ENCODE data around the gene CALCR. TPM values are rescaled to one million over a fixed set of nuclear protein-coding genes. Genes with fewer than 3 reads are reported as not detected.

CALCR gene
- total RNA-seq, 1 donor from 2014 or later = 0.51 TPM

GRCh38 chr7:93453262-93453661 lies 121.3 kb downstream of the CALCR start:
- DNase-seq (ENCODE audit: low spot score) = no peak

- DNase-seq (ENCODE audit: low spot score) = no peak
These were observed 126.3 kb downstream of the CALCR start for GRCh38 chr7:93448176-93448575.

- no peak for DNase-seq (ENCODE audit: low spot score)
These were observed 127.0 kb downstream of the CALCR start for GRCh38 chr7:93447509-93447908.

GRCh38 chr7:93442478-93443224 lies 131.9 kb downstream of the CALCR start:
- DNase-seq (ENCODE audit: low spot score) = no peak

- DNase-seq (ENCODE audit: low spot score) = no peak
These were observed 138.7 kb downstream of the CALCR start for GRCh38 chr7:93435791-93436190.

- DNase-seq (ENCODE audit: low spot score) = no peak
These were observed 142.4 kb downstream of the CALCR start for GRCh38 chr7:93432130-93432529.

GRCh38 chr7:93430917-93431588 lies 143.5 kb downstream of the CALCR start:
- no peak for DNase-seq (ENCODE audit: low spot score)

GRCh38 chr7:93429563-93429962 lies 145.0 kb downstream of the CALCR start:
- DNase-seq (ENCODE audit: low spot score) = no peak

GRCh38 chr7:93427107-93427506 lies 147.4 kb downstream of the CALCR start:
- DNase-seq (ENCODE audit: low spot score) = no peak

- no peak for DNase-seq (ENCODE audit: low spot score)
These were observed 148.3 kb downstream of the CALCR start for GRCh38 chr7:93426155-93426696.

GRCh38 chr7:93414574-93414973 lies 159.9 kb downstream of the CALCR start:
- DNase-seq (ENCODE audit: low spot score) = no peak

- DNase-seq (ENCODE audit: low spot score) = no peak
These were observed 165.2 kb downstream of the CALCR start for GRCh38 chr7:93409324-93409723.

- DNase-seq (ENCODE audit: low spot score) = no peak
These were observed 167.3 kb downstream of the CALCR start for GRCh38 chr7:93407239-93407638.

- no peak for DNase-seq (ENCODE audit: low spot score)
These were observed 171.6 kb downstream of the CALCR start for GRCh38 chr7:93402944-93403343.

- no peak for DNase-seq (ENCODE audit: low spot score)
These were observed 174.9 kb downstream of the CALCR start for GRCh38 chr7:93399642-93400041.

- DNase-seq (ENCODE audit: low spot score) = no peak
These were observed 181.5 kb downstream of the CALCR start for GRCh38 chr7:93392984-93393383.

GRCh38 chr7:93390660-93391059 lies 183.9 kb downstream of the CALCR start:
- no peak for DNase-seq (ENCODE audit: low spot score)

- DNase-seq (ENCODE audit: low spot score) = no peak
These were observed 192.2 kb downstream of the CALCR start for GRCh38 chr7:93382362-93382761.

- DNase-seq (ENCODE audit: low spot score) = no peak
These were observed 196.3 kb downstream of the CALCR start for GRCh38 chr7:93378131-93378760.

GRCh38 chr7:93375603-93376002 lies 198.9 kb downstream of the CALCR start:
- no peak for DNase-seq (ENCODE audit: low spot score)
